Lung (tissue), 12 donors: ENCODE data around the gene OGFR. TPM values are rescaled to one million over a fixed set of nuclear protein-coding genes. Genes with fewer than 3 reads are reported as not detected.
A peak's percentile ranks its signal among the peaks of the same experiment; 100 is the strongest.

Experiments
- ATAC-seq: fragments of 200-7000 bp; cut with Tn5 transposase; one replicate; pipeline ENCODE4 v1.9.1; 2020; ENCODE audit warnings: moderate number of reproducible peaks; ENCODE audit not compliant: insufficient read depth, low FRiP score
- DNase-seq, 3 donors: peaks; one replicate each; pipeline ENCODE4 v3.0.0-alpha.2; 2013 to 2017
- H3K27ac ChIP-seq, 2 donors: one replicate each; pipeline ENCODE4 v1.5.1; 2013; ENCODE audit warnings: mild to moderate bottlenecking in 2 of 2, moderate library complexity in 2 of 2, control low read depth in 1 of 2, inconsistent platforms in 1 of 2, low read depth in 1 of 2, low read length in 1 of 2
- H3K27me3 ChIP-seq, 3 donors: one replicate each; pipeline ENCODE4 v1.5.1; 2013; ENCODE audit warnings: low read length in 2 of 3; ENCODE audit not compliant: control insufficient read depth in 3 of 3, insufficient read depth in 3 of 3
- H3K36me3 ChIP-seq, 4 donors: one replicate each; pipeline ENCODE4 v1.5.1; 2013; ENCODE audit warnings: low read length in 4 of 4, mild to moderate bottlenecking in 1 of 4, moderate library complexity in 1 of 4; ENCODE audit not compliant: control insufficient read depth in 4 of 4, insufficient read depth in 4 of 4
- H3K4me1 ChIP-seq, 5 donors: one replicate each; pipeline ENCODE4 v1.5.1; 2013; ENCODE audit warnings: low read length in 5 of 5, mild to moderate bottlenecking in 2 of 5, moderate library complexity in 1 of 5; ENCODE audit not compliant: control insufficient read depth in 5 of 5, insufficient read depth in 5 of 5
- H3K4me3 ChIP-seq: one replicate; pipeline ENCODE4 v1.5.1; 2013; ENCODE audit warnings: mild to moderate bottlenecking, control low read depth, moderate library complexity
- H3K9ac ChIP-seq, 2 donors: one replicate each; pipeline ENCODE4 v1.5.1; 2013; ENCODE audit warnings: low read length in 2 of 2, control low read depth in 1 of 2; ENCODE audit not compliant: insufficient read depth in 1 of 2
- H3K9me3 ChIP-seq, 4 donors: one replicate each; pipeline ENCODE4 v1.5.1; 2013; ENCODE audit warnings: low read length in 3 of 4, mild to moderate bottlenecking in 1 of 4, moderate library complexity in 1 of 4; ENCODE audit not compliant: control insufficient read depth in 4 of 4, insufficient read depth in 3 of 4
- WGBS, 2 donors: extraction: QIAGEN DNeasy Blood & Tissue Kit; methylation state at CpG; one replicate each; pipeline ENCODE4 v1.1.7; 2013; 5-methylcytosine and 5-hydroxymethylcytosine counted together
- polyA plus RNA-seq, 2 donors: library from polyadenylated mRNA; stranded (reverse); fragments of 200-250 nt; gene quantifications; one replicate each; pipeline ENCODE4 v1.2.1, GENCODE V29; 2013
- total RNA-seq, 2 donors: library from RNA; depleted of rRNA in 1 of 2; stranded (reverse); fragments of >200 nt in 1 of 2; gene quantifications; one replicate each; pipeline ENCODE4 v1.2.1, GENCODE V29; 2014 to 2021
- TF ChIP-seq, protein P1 (sequence below): IDR thresholded peaks from 2 replicates; pipeline ENCODE4 v1.5.1; 2012; ENCODE audit warnings: mild to moderate bottlenecking; ENCODE audit errors: control extremely low read depth, extremely low read depth
- donor health status: control.
- donor health status: control.
- donor health status: Bipolar disorder and iron deficiency.
- donor health status: healthy.
- donor health status: DM: yes; HTN: yes; CAD: no.

OGFR gene
- total and polyA plus RNA-seq, 4 donors, result 38.0 to 73.1 (median 63.9) TPM

GRCh38 chr20:62814709-62815065 lies 10.1 kb downstream of the OGFR start:
- DNase-seq, result no peak
- WGBS, 2 donors, result 64 to 75% methylated on average over 12 of the region's 12 CpGs
- no peak for ATAC-seq
- H3K9ac ChIP-seq, result no peak overlapping the region
- TF ChIP-seq, protein P1, sequence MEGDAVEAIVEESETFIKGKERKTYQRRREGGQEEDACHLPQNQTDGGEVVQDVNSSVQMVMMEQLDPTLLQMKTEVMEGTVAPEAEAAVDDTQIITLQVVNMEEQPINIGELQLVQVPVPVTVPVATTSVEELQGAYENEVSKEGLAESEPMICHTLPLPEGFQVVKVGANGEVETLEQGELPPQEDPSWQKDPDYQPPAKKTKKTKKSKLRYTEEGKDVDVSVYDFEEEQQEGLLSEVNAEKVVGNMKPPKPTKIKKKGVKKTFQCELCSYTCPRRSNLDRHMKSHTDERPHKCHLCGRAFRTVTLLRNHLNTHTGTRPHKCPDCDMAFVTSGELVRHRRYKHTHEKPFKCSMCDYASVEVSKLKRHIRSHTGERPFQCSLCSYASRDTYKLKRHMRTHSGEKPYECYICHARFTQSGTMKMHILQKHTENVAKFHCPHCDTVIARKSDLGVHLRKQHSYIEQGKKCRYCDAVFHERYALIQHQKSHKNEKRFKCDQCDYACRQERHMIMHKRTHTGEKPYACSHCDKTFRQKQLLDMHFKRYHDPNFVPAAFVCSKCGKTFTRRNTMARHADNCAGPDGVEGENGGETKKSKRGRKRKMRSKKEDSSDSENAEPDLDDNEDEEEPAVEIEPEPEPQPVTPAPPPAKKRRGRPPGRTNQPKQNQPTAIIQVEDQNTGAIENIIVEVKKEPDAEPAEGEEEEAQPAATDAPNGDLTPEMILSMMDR, result no peak
- H3K4me1 ChIP-seq, result peaks cover 0 to 41% (median 12%) of the 10 kb centered on the region in 5 donors
- H3K4me3 ChIP-seq, result no peak overlapping the region
- peaks cover 2 to 41% (median 7%) of the 10 kb centered on the region in 4 donors for H3K36me3 ChIP-seq
- H3K9me3 ChIP-seq, result peaks cover 0 to 7% (median 0%) of the 10 kb centered on the region in 4 donors
- H3K27me3 ChIP-seq, result peaks cover 0 to 12% (median 11%) of the 10 kb centered on the region in 3 donors
- no peak overlapping the region for H3K27ac ChIP-seq

GRCh38 chr20:62815066-62815991 lies 10.7 kb downstream of the OGFR start:
- peak; percentile 47 to 64 (median 54) for DNase-seq
- H3K27me3 ChIP-seq, result peaks cover 0 to 12% (median 11%) of the 10 kb centered on the region in 3 donors
- H3K36me3 ChIP-seq, result peaks cover 0 to 35% (median 3%) of the 10 kb centered on the region in 4 donors
- TF ChIP-seq, protein P1, result no peak
- ATAC-seq, result no peak
- no peak overlapping the region for H3K27ac ChIP-seq
- no peak overlapping the region for H3K4me3 ChIP-seq
- H3K9me3 ChIP-seq, result peaks cover 0 to 7% (median 0%) of the 10 kb centered on the region in 4 donors
- no peak overlapping the region for H3K9ac ChIP-seq
- WGBS, 2 donors, result 26 to 31% methylated on average over 24 of the region's 24 CpGs
- H3K4me1 ChIP-seq, result peaks cover 0 to 45% (median 12%) of the 10 kb centered on the region in 5 donors

- DNase-seq, result peak; percentile 50 to 70 (median 53)
- Histone ChIP-seq H3K36me3 (peaks cover 0 to 26% (median 3%) of the 10 kb centered on the region in 4 donors), H3K9ac (no peak overlapping the region), H3K4me3 (peak overlapping the region; percentile 5), H3K4me1 (peaks cover 0 to 45% (median 12%) of the 10 kb centered on the region in 5 donors), H3K27ac (no peak overlapping the region), H3K9me3 (peaks cover 0 to 7% (median 0%) of the 10 kb centered on the region in 4 donors), H3K27me3 (peaks cover 2 to 12% (median 11%) of the 10 kb centered on the region in 3 donors)
- TF ChIP-seq, protein P1, result no peak
- 2 to 4% methylated on average over 49 to 57 of the region's 57 CpGs for WGBS, 2 donors
- ATAC-seq, result no peak
These were observed 11.6 kb downstream of the OGFR start for GRCh38 chr20:62816031-62816883.
